Measurements from ENCODE around the gene ELP4. TPM values are rescaled to one million over a fixed set of nuclear protein-coding genes. Genes with fewer than 3 reads are reported as not detected.

ELP4 gene
- total and polyA plus RNA-seq, 3 donors from 2014 or later = 28.0 to 29.7 (median 29.1) TPM

GRCh38 chr11:31780078-31780477 is 270.5 kb downstream of the ELP4 start:
- no peak for DNase-seq

GRCh38 chr11:31780480-31780971 is 271.0 kb downstream of the ELP4 start:
- Histone ChIP-seq H3K4me1 (no peaks in the 10 kb centered on the region), H3K9me3 (no peaks in the 10 kb centered on the region), H3K27me3 (no peaks in the 10 kb centered on the region), H3K4me3 (no peak overlapping the region), H3K36me3 (ENCODE audit: low read depth, missing control alignments) (no peaks in the 10 kb centered on the region), H3K27ac (no peak overlapping the region)
- TF ChIP-seq POLR2A (IDR thresholded peaks at IDR 0.05) = no peak
- TF ChIP-seq CTCF (IDR thresholded peaks at IDR 0.05) = no peak
- 65 to 82% methylated on average over 5 of the region's 5 CpGs for WGBS, 2 donors
- no peak for DNase-seq
- intact Hi-C loops (cut with DNase I; ENCODE audit: low total_unique reads) = no loop called here

More at GRCh38 chr11:31780078-31780477, 270.5 kb downstream of the ELP4 start:
- WGBS, 2 donors = 90 to 94% methylated on average over 4 of the region's 4 CpGs
- Histone ChIP-seq H3K4me1 (no peaks in the 10 kb centered on the region), H3K27me3 (no peaks in the 10 kb centered on the region), H3K9me3 (no peaks in the 10 kb centered on the region), H3K36me3 (ENCODE audit: low read depth, missing control alignments) (no peaks in the 10 kb centered on the region), H3K4me3 (no peak overlapping the region), H3K27ac (no peak overlapping the region)
- intact Hi-C loops (cut with DNase I; ENCODE audit: low total_unique reads) = no loop called here
- TF ChIP-seq CTCF (IDR thresholded peaks at IDR 0.05) (no peak), POLR2A (IDR thresholded peaks at IDR 0.05) (no peak)

- Histone ChIP-seq H3K36me3 (ENCODE audit: low read depth, missing control alignments) (no peaks in the 10 kb centered on the region), H3K4me3 (no peak overlapping the region), H3K9me3 (no peaks in the 10 kb centered on the region), H3K27me3 (no peaks in the 10 kb centered on the region), H3K27ac (no peak overlapping the region), H3K4me1 (no peaks in the 10 kb centered on the region)
- intact Hi-C loops (cut with DNase I; ENCODE audit: low total_unique reads) = no loop called here
- 64 to 71% methylated on average over 2 of the region's 2 CpGs for WGBS, 2 donors
- no peak for DNase-seq
- TF ChIP-seq CTCF (IDR thresholded peaks at IDR 0.05) (no peak), POLR2A (IDR thresholded peaks at IDR 0.05) (no peak)
These were observed 272.7 kb downstream of the ELP4 start for GRCh38 chr11:31782257-31782656.

- H3K4me1 ChIP-seq = no peaks in the 10 kb centered on the region
- TF ChIP-seq CTCF (IDR thresholded peaks at IDR 0.05) (no peak), POLR2A (IDR thresholded peaks at IDR 0.05) (no peak)
- WGBS, 2 donors = 93 to 96% methylated on average over 6 of the region's 6 CpGs
- no peaks in the 10 kb centered on the region for H3K27me3 ChIP-seq
- intact Hi-C loops (cut with DNase I; ENCODE audit: low total_unique reads) = no loop called here
- no peaks in the 10 kb centered on the region for H3K36me3 ChIP-seq (ENCODE audit: low read depth, missing control alignments)
- no peak overlapping the region for H3K27ac ChIP-seq
- no peak overlapping the region for H3K4me3 ChIP-seq
- DNase-seq = no peak
- no peaks in the 10 kb centered on the region for H3K9me3 ChIP-seq
These were observed 273.7 kb downstream of the ELP4 start for GRCh38 chr11:31783252-31783651.

- H3K36me3 ChIP-seq (ENCODE audit: low read depth, missing control alignments) = no peaks in the 10 kb centered on the region
- no peaks in the 10 kb centered on the region for H3K27me3 ChIP-seq
- intact Hi-C loops (cut with DNase I; ENCODE audit: low total_unique reads) = no loop called here
- no peak for DNase-seq
- H3K4me1 ChIP-seq = no peaks in the 10 kb centered on the region
- no peak overlapping the region for H3K27ac ChIP-seq
- no peak overlapping the region for H3K4me3 ChIP-seq
- TF ChIP-seq CTCF (IDR thresholded peaks at IDR 0.05) (no peak), POLR2A (IDR thresholded peaks at IDR 0.05) (no peak)
- 94 to 98% methylated on average over 2 of the region's 2 CpGs for WGBS, 2 donors
- H3K9me3 ChIP-seq = no peaks in the 10 kb centered on the region
These were observed 275.0 kb downstream of the ELP4 start for GRCh38 chr11:31784611-31785010.
